Prostate gland (tissue), 2 donors: ENCODE data around the gene ZNF609.

ENCODE experiments used
- CTCF ChIP-seq, 4 experiments: fragments of 200-600 bp in 2 of 4; fragments of 450-650 bp in 2 of 4; sonication (generic) in 2 of 4; IDR thresholded peaks; 1 replicate in 3 of 4; 2 replicates in 1 of 4; pipeline ENCODE4 v1.5.1; 2016 to 2019; ENCODE audit warnings: antibody characterized with exemption in 4 of 4, mild to moderate bottlenecking in 2 of 4, moderate library complexity in 2 of 4
- POLR2AphosphoS5 ChIP-seq: sonication (generic); formaldehyde crosslinking; IDR thresholded peaks from one replicate; pipeline ENCODE4 v1.6.1; 2017; ENCODE audit warnings: antibody characterized with exemption

GRCh38 chr15:64705006-64705405 lies 244.6 kb downstream of the ZNF609 start:
- TF ChIP-seq CTCF (IDR thresholded peaks at IDR 0.05) = no peak
- no peak for TF ChIP-seq POLR2AphosphoS5
